IPS-18c (cell line): ENCODE data around the gene ATP10D.
"Not testable (repeated sequence)": the region's sequence is repeated elsewhere in the genome, so short reads cannot be mapped to it uniquely, and the experiment has no call there.

Experiments used
- H3K4me3 ChIP-seq: 2 replicates; pipeline ENCODE4 v1.7.0; 2013; ENCODE audit warnings: low read depth, mild to moderate bottlenecking, low read length, moderate library complexity; ENCODE audit not compliant: insufficient read depth
- H3K9me3 ChIP-seq: one replicate; pipeline ENCODE4 v1.6.1; 2013; ENCODE audit warnings: mild to moderate bottlenecking, low read length, moderate library complexity; ENCODE audit not compliant: control insufficient read depth, insufficient read depth

Gene ATP10D

GRCh38 chr4:47553329-47554125, 68.5 kb downstream of the ATP10D start:
- H3K4me3 ChIP-seq: no peak overlapping the region

GRCh38 chr4:47555920-47556319, 70.8 kb downstream of the ATP10D start:
- H3K4me3 ChIP-seq, H3K9me3 ChIP-seq: not testable (repeated sequence)

More at GRCh38 chr4:47553329-47554125, 68.5 kb downstream of the ATP10D start:
- no peaks in the 10 kb centered on the region for H3K9me3 ChIP-seq

- H3K4me3 ChIP-seq: no peak overlapping the region
- no peaks in the 10 kb centered on the region for H3K9me3 ChIP-seq
Measured at GRCh38 chr4:47557255-47557654, 72.2 kb downstream of the ATP10D start.

GRCh38 chr4:47560682-47561081, 75.6 kb downstream of the ATP10D start:
- Histone ChIP-seq H3K9me3 (no peaks in the 10 kb centered on the region), H3K4me3 (no peak overlapping the region)

GRCh38 chr4:47561331-47561730, 76.3 kb downstream of the ATP10D start:
- H3K4me3 ChIP-seq: no peak overlapping the region
- H3K9me3 ChIP-seq: no peaks in the 10 kb centered on the region

- Histone ChIP-seq H3K4me3 (no peak overlapping the region), H3K9me3 (no peaks in the 10 kb centered on the region)
Measured at GRCh38 chr4:47562297-47562696, 77.2 kb downstream of the ATP10D start.

GRCh38 chr4:47566566-47566965, 81.5 kb downstream of the ATP10D start:
- Histone ChIP-seq H3K9me3 (no peaks in the 10 kb centered on the region), H3K4me3 (no peak overlapping the region)

- H3K9me3 ChIP-seq: no peaks in the 10 kb centered on the region
Measured at GRCh38 chr4:47566969-47567368, 81.9 kb downstream of the ATP10D start.

GRCh38 chr4:47567511-47567910, 82.4 kb downstream of the ATP10D start:
- H3K4me3 ChIP-seq: no peak overlapping the region

More at GRCh38 chr4:47566969-47567368, 81.9 kb downstream of the ATP10D start:
- H3K4me3 ChIP-seq: no peak overlapping the region

GRCh38 chr4:47570816-47571215, 85.7 kb downstream of the ATP10D start:
- no peaks in the 10 kb centered on the region for H3K9me3 ChIP-seq
- no peak overlapping the region for H3K4me3 ChIP-seq

More at GRCh38 chr4:47567511-47567910, 82.4 kb downstream of the ATP10D start:
- H3K9me3 ChIP-seq: no peaks in the 10 kb centered on the region

- Histone ChIP-seq H3K9me3 (no peaks in the 10 kb centered on the region), H3K4me3 (no peak overlapping the region)
Measured at GRCh38 chr4:47572981-47573380, 87.9 kb downstream of the ATP10D start.

GRCh38 chr4:47577779-47578553, 92.9 kb downstream of the ATP10D start:
- H3K4me3 ChIP-seq: no peak overlapping the region
- no peaks in the 10 kb centered on the region for H3K9me3 ChIP-seq

GRCh38 chr4:47579235-47579634, 94.2 kb downstream of the ATP10D start:
- Histone ChIP-seq H3K4me3 (no peak overlapping the region), H3K9me3 (no peaks in the 10 kb centered on the region)

- H3K4me3 ChIP-seq: no peak overlapping the region
- H3K9me3 ChIP-seq: no peaks in the 10 kb centered on the region
Measured at GRCh38 chr4:47590325-47590724, 105.2 kb downstream of the ATP10D start.

- Histone ChIP-seq H3K9me3 (no peaks in the 10 kb centered on the region), H3K4me3 (no peak overlapping the region)
Measured at GRCh38 chr4:47597696-47598095, 112.6 kb downstream of the ATP10D start.

GRCh38 chr4:47598320-47598719, 113.2 kb downstream of the ATP10D start:
- no peak overlapping the region for H3K4me3 ChIP-seq
- no peaks in the 10 kb centered on the region for H3K9me3 ChIP-seq

GRCh38 chr4:47598896-47599295, 113.8 kb downstream of the ATP10D start:
- Histone ChIP-seq H3K9me3 (no peaks in the 10 kb centered on the region), H3K4me3 (no peak overlapping the region)

- Histone ChIP-seq H3K9me3 (no peaks in the 10 kb centered on the region), H3K4me3 (no peak overlapping the region)
Measured at GRCh38 chr4:47606482-47606881, 121.4 kb downstream of the ATP10D start.
